Left cardiac atrium (tissue), 4 donors: ENCODE data around the gene AHNAK2. TPM values are rescaled to one million over a fixed set of nuclear protein-coding genes. Genes with fewer than 3 reads are reported as not detected.
"Not testable (repeated sequence)": the region's sequence is repeated elsewhere in the genome, so short reads cannot be mapped to it uniquely, and the experiment has no call there.

ENCODE experiments used
- ATAC-seq, 2 donors: fragments of 200-7000 bp; cut with Tn5 transposase; one replicate each; pipeline ENCODE4 v1.9.1; 2020; ENCODE audit warnings: mild to moderate bottlenecking in 2 of 2, moderate library complexity in 2 of 2
- DNase-seq: peaks from one replicate; pipeline ENCODE4 v3.0.0-alpha.2; 2020
- intact Hi-C, 2 donors: fragments of 100-400 bp; cut with DNase I; formaldehyde crosslinking; loops; one replicate each; pipeline versions ENCODE4 v1.14.1 to v1.15.1; 2022 to 2023
- long read RNA-seq: library from polyadenylated mRNA; unstranded; transcript quantifications from one replicate; pipeline ENCODE4 v2.0.0, GENCODE V29; 2021
- total RNA-seq, 2 donors: library from RNA; stranded (reverse); fragmentation: NEBNext Ultra II Directional; extraction: Animal tissue kit (Norgen Biotek cat#: 25700); gene quantifications; one replicate each; pipeline ENCODE4 v1.2.1, GENCODE V29; 2021
- donor health status: DM: no; HTN: yes; CAD: no.
- donor health status: DM: no; HTN: yes; CAD: no; lungs with severe emphysema.
- donor health status: DM: yes; HTN: yes; CAD: no.
- donor health status: Dilated cardiomyopathy.

The AHNAK2 gene
- total RNA-seq: 1 to 10 TPM; 7.1 to 9.7 TPM
- long read RNA-seq, partial matches to known transcripts: 1 of 5 reads
- long read RNA-seq, other reads (novel, unspliced or antisense): 4 of 5 reads

GRCh38 chr14:104977681-104978653 lies at the start of gene AHNAK2:
Gene AHNAK2 (minus strand): TSS chr14:104978374. CDS start chr14:104978237, 137 bp downstream.
- intact Hi-C loops: loop anchor here (2.0 to 10.0 kb wide), 4 partner anchors 67 to 307 kb away; no protein-coding TSS in a partner anchor
- ATAC-seq (peak; percentile 77 to 82), DNase-seq (peak; percentile 89)

- intact Hi-C loops, ATAC-seq: not testable (repeated sequence)
These were observed 49.5 kb upstream of the AHNAK2 start for GRCh38 chr14:105027718-105028117.

GRCh38 chr14:105026802-105027563 lies 48.8 kb upstream of the AHNAK2 start:
- no peak for ATAC-seq
- intact Hi-C loops: no loop called here
- DNase-seq: no peak

More at GRCh38 chr14:105027718-105028117, 49.5 kb upstream of the AHNAK2 start:
- not testable (repeated sequence) for DNase-seq

GRCh38 chr14:105026033-105026785 lies 48.0 kb upstream of the AHNAK2 start:
- no peak for ATAC-seq
- DNase-seq: no peak
- intact Hi-C loops: no loop called here

GRCh38 chr14:105025429-105025828 lies 47.3 kb upstream of the AHNAK2 start:
- intact Hi-C loops: no loop called here
- no peak for ATAC-seq
- DNase-seq: no peak

- DNase-seq (no peak), ATAC-seq (no peak)
These were observed 45.8 kb upstream of the AHNAK2 start for GRCh38 chr14:105023791-105024480.

GRCh38 chr14:105023144-105023543 lies 45.0 kb upstream of the AHNAK2 start:
- no peak for ATAC-seq
- intact Hi-C loops: loop anchor here in 1 of 2 donors (5.0 kb wide), 1 partner anchor 41 kb away; no protein-coding TSS in a partner anchor
- DNase-seq: no peak

More at GRCh38 chr14:105023791-105024480, 45.8 kb upstream of the AHNAK2 start:
- intact Hi-C loops: loop anchor here in 1 of 2 donors (5.0 kb wide), 1 partner anchor 42 kb away; no protein-coding TSS in a partner anchor

- ATAC-seq: no peak
- intact Hi-C loops: loop anchor here in 1 of 2 donors (5.0 kb wide), 1 partner anchor 40 kb away; no protein-coding TSS in a partner anchor
These were observed 44.1 kb upstream of the AHNAK2 start for GRCh38 chr14:105022276-105022670.

GRCh38 chr14:105021656-105022275 lies 43.6 kb upstream of the AHNAK2 start:
- intact Hi-C loops: loop anchor here in 1 of 2 donors (5.0 kb wide), 1 partner anchor 39 kb away; no protein-coding TSS in a partner anchor
- ATAC-seq (no peak), DNase-seq (no peak)

More at GRCh38 chr14:105022276-105022670, 44.1 kb upstream of the AHNAK2 start:
- DNase-seq: no peak

- peak; percentile 96 to 97 for ATAC-seq
- DNase-seq: peak; percentile 98
- intact Hi-C loops: loop anchor here in 1 of 2 donors (5.0 kb wide), 1 partner anchor 39 kb away; no protein-coding TSS in a partner anchor
These were observed 42.9 kb upstream of the AHNAK2 start, which contains the start of gene CDCA4 for GRCh38 chr14:105020815-105021655. Gene CDCA4 (minus strand): TSS chr14:105021083. CDS start chr14:105011929, 9,154 bp downstream.

- no peak for DNase-seq
- intact Hi-C loops: loop anchor here in 1 of 2 donors (5.0 kb wide), 1 partner anchor 38 kb away; no protein-coding TSS in a partner anchor
- peak; percentile 5 to 6 for ATAC-seq
These were observed 42.0 kb upstream of the AHNAK2 start for GRCh38 chr14:105019861-105020814.

- DNase-seq (no peak), ATAC-seq (no peak)
- intact Hi-C loops: no loop called here
These were observed 40.2 kb upstream of the AHNAK2 start for GRCh38 chr14:105018414-105018813.

- intact Hi-C loops: no loop called here
- DNase-seq: no peak
- ATAC-seq: no peak
These were observed 37.7 kb upstream of the AHNAK2 start for GRCh38 chr14:105015905-105016304.

GRCh38 chr14:105015242-105015641 lies 37.1 kb upstream of the AHNAK2 start:
- no peak for ATAC-seq
- intact Hi-C loops: no loop called here
- DNase-seq: no peak

- DNase-seq (no peak), ATAC-seq (no peak)
- intact Hi-C loops: no loop called here
These were observed 36.5 kb upstream of the AHNAK2 start for GRCh38 chr14:105014631-105015030.
